IMR-90 (cell line): ENCODE measurements around the gene SAG. TPM values are rescaled to one million over a fixed set of nuclear protein-coding genes. Genes with fewer than 3 reads are reported as not detected.
A peak's percentile ranks its signal among the peaks of the same experiment; 100 is the strongest.

Source experiments
- ATAC-seq: fragments of 200-7000 bp; cut with Tn5 transposase; 2 replicates; pipeline ENCODE4 v1.9.1; 2020; ENCODE audit warnings: low read depth, mild to moderate bottlenecking, moderate library complexity
- BruUV-seq: library from RNA; stranded (reverse); fragments of 400-500 nt; replicated peaks from 2 replicates; lab custom pipeline; 2021; lab: Mats Ljungman, UMichigan
- CTCF ChIA-PET: fragments of 300-600 bp; formaldehyde crosslinking; extraction: SDS; loops from one replicate; lab custom pipeline; 2021; ENCODE audit warnings: antibody characterized with exemption; lab: Yijun Ruan, JAX
- POLR2A ChIA-PET: fragments of 300-600 bp; sonication (Branson Sonifier 250); formaldehyde crosslinking; loops from one replicate; lab custom pipeline; 2022; ENCODE audit warnings: antibody characterized with exemption; ENCODE audit not compliant: unreplicated experiment; lab: Charles Lee
- DNase-seq: peaks from one replicate; pipeline ENCODE4 v3.0.0; 2013
- H2AFZ ChIP-seq: replicated peaks from 2 replicates; pipeline ENCODE3; 2013; ENCODE audit warnings: low read length, mild to moderate bottlenecking; ENCODE audit not compliant: poor library complexity
- H2AK5ac ChIP-seq: 2 replicates; pipeline ENCODE4 v1.6.1; 2013; ENCODE audit warnings: low read depth, low read length, inconsistent platforms
- H2AK9ac ChIP-seq: replicated peaks from 2 replicates; pipeline ENCODE3; 2013; ENCODE audit warnings: mild to moderate bottlenecking, low read depth, low read length, moderate library complexity; ENCODE audit not compliant: poor library complexity
- H2BK120ac ChIP-seq: 2 replicates; pipeline ENCODE4 v1.6.1; 2013; ENCODE audit warnings: low read depth, low read length, inconsistent platforms
- H2BK15ac ChIP-seq: 3 replicates; pipeline ENCODE4 v1.6.1; 2013; ENCODE audit warnings: low read depth, low read length, inconsistent platforms
- H2BK20ac ChIP-seq: 2 replicates; pipeline ENCODE4 v1.6.1; 2013; ENCODE audit warnings: low read depth, mild to moderate bottlenecking, inconsistent platforms, low read length, moderate library complexity
- H2BK5ac ChIP-seq: 2 replicates; pipeline ENCODE4 v1.6.1; 2013; ENCODE audit warnings: mild to moderate bottlenecking, low read depth, low read length, inconsistent platforms; ENCODE audit not compliant: poor library complexity, severe bottlenecking
- H3K14ac ChIP-seq: replicated peaks from 2 replicates; pipeline ENCODE4 v1.6.1; 2013; ENCODE audit warnings: low read depth, low read length, inconsistent platforms
- H3K18ac ChIP-seq: 2 replicates; pipeline ENCODE4 v1.6.1; 2013; ENCODE audit warnings: low read depth, low read length, control low read depth
- H3K23ac ChIP-seq: 2 replicates; pipeline ENCODE4 v1.6.1; 2013; ENCODE audit warnings: low read depth, low read length, inconsistent platforms
- H3K27ac ChIP-seq: 2 replicates; pipeline ENCODE4 v1.5.1; 2013; ENCODE audit warnings: mild to moderate bottlenecking, control low read depth, low read length; ENCODE audit not compliant: insufficient read depth
- H3K27me3 ChIP-seq: 2 replicates; pipeline ENCODE4 v1.6.1; 2013; ENCODE audit warnings: low read length; ENCODE audit not compliant: control insufficient read depth, insufficient read depth
- H3K36me3 ChIP-seq: 2 replicates; pipeline ENCODE4 v1.6.1; 2013; ENCODE audit warnings: low read length, mixed read lengths; ENCODE audit not compliant: control insufficient read depth, insufficient read depth
- H3K4ac ChIP-seq: 2 replicates; pipeline ENCODE4 v1.6.1; 2013; ENCODE audit warnings: low read depth, low read length, inconsistent platforms
- H3K4me1 ChIP-seq: 2 replicates; pipeline ENCODE4 v1.6.1; 2013; ENCODE audit warnings: low read length, mixed read lengths; ENCODE audit not compliant: control insufficient read depth, insufficient read depth
- H3K4me2 ChIP-seq: 2 replicates; pipeline ENCODE4 v1.6.1; 2013; ENCODE audit warnings: low read depth, mild to moderate bottlenecking, control low read depth, low read length, moderate library complexity
- H3K4me3 ChIP-seq: 2 replicates; pipeline ENCODE4 v1.5.1; 2013; ENCODE audit warnings: low read depth, mild to moderate bottlenecking, control low read depth, low read length, moderate library complexity; ENCODE audit not compliant: insufficient read depth
- H3K56ac ChIP-seq: 2 replicates; pipeline ENCODE4 v1.6.1; 2013; ENCODE audit warnings: low read length, inconsistent platforms; ENCODE audit not compliant: insufficient read depth; ENCODE audit errors: extremely low read depth
- H3K79me1 ChIP-seq, 2 experiments: 2 replicates each; pipeline ENCODE4 v1.6.1; 2013; ENCODE audit warnings: low read length in 2 of 2, inconsistent platforms in 1 of 2, low read depth in 1 of 2
- H3K9ac ChIP-seq: 2 replicates; pipeline ENCODE4 v1.6.1; 2013; ENCODE audit warnings: low read depth, low read length, control low read depth
- H3K9me1 ChIP-seq: 2 replicates; pipeline ENCODE4 v1.6.1; 2013; ENCODE audit warnings: low read length, inconsistent platforms; ENCODE audit not compliant: insufficient read depth
- H3K9me3 ChIP-seq: 2 replicates; pipeline ENCODE4 v1.6.1; 2013; ENCODE audit warnings: low read length; ENCODE audit not compliant: control insufficient read depth, insufficient read depth
- H4K20me1 ChIP-seq: 2 replicates; pipeline ENCODE4 v1.6.1; 2013; ENCODE audit warnings: low read length, inconsistent platforms; ENCODE audit not compliant: insufficient read depth
- H4K5ac ChIP-seq: 2 replicates; pipeline ENCODE4 v1.6.1; 2013; ENCODE audit warnings: mild to moderate bottlenecking, low read depth, low read length, control low read depth
- H4K8ac ChIP-seq, 2 experiments: 2 replicates each; pipeline ENCODE4 v1.6.1; 2013; ENCODE audit warnings: low read depth in 2 of 2, low read length in 2 of 2, control low read depth in 1 of 2, inconsistent platforms in 1 of 2
- H4K91ac ChIP-seq: 2 replicates; pipeline ENCODE4 v1.6.1; 2013; ENCODE audit warnings: low read depth, low read length, inconsistent platforms; ENCODE audit not compliant: insufficient read depth
- CTCF ChIP-seq: conservative IDR thresholded peaks from 2 replicates; pipeline ENCODE4 v1.5.1; 2012; ENCODE audit warnings: mild to moderate bottlenecking, low read depth, low read length, improper control_type of control experiment
- ELK1 ChIP-seq: fragments of 150-350 bp; IDR thresholded peaks from 2 replicates; pipeline ENCODE4 v1.6.1; 2016; ENCODE audit warnings: low read depth, mild to moderate bottlenecking, low read length, moderate library complexity, borderline replicate concordance
- FOS ChIP-seq: fragments of 150-350 bp; IDR thresholded peaks from 2 replicates; pipeline ENCODE4 v1.6.1; 2016; ENCODE audit warnings: low read depth, low read length
- POLR2A ChIP-seq: IDR thresholded peaks from 2 replicates; pipeline ENCODE4 v1.6.1; 2012; ENCODE audit warnings: mild to moderate bottlenecking, low read depth, low read length
- WGBS, 2 experiments: methylation state at CpG; one replicate each; pipeline versions ENCODE4 v1.1.5 to v1.1.7; 2013; ENCODE audit warnings: missing lambda C conversion rate in 2 of 2; ENCODE audit not compliant: insufficient read length in 1 of 2; ENCODE audit errors: extremely low coverage in 2 of 2; 5-methylcytosine and 5-hydroxymethylcytosine counted together
- dilution Hi-C: fragments of 300-500 bp; cut with HindIII; formaldehyde crosslinking; loops from one replicate; pipeline ENCODE4 v1.14.3; 2018; ENCODE audit warnings: low sequenced_read_pairs; ENCODE audit not compliant: unreplicated experiment
- in situ Hi-C: fragments of 300-500 bp; cut with MboI; formaldehyde crosslinking; loops from 3 replicates; pipeline ENCODE4 v1.14.3; 2019; ENCODE audit warnings: low sequenced_read_pairs, inconsistent platforms, mixed read lengths
- intact Hi-C: fragments of 100-400 bp; cut with micrococcal nuclease; formaldehyde crosslinking; loops from 2 replicates; pipeline ENCODE4 v1.10.0; 2022
- polyA plus RNA-seq, 3 experiments: library from polyadenylated mRNA; depleted of rRNA; stranded (reverse); fragments of >200 nt; gene quantifications; 2 replicates each; pipeline ENCODE4 v1.2.3, GENCODE V29; 2012; ENCODE audit warnings: low replicate concordance in 1 of 3
- total RNA-seq: library from RNA; depleted of rRNA; stranded (reverse); fragments of >200 nt; gene quantifications from 2 replicates; pipeline ENCODE4 v1.2.3, GENCODE V29; 2012

SAG gene
- total and polyA plus RNA-seq, 2 of the 4 experiments (the other 2 are of a cell fraction) = not detected

- no peak for TF ChIP-seq ELK1
These were observed 47.5 kb downstream of the SAG start (continued) for GRCh38 chr2:233354971-233355574.

GRCh38 chr2:233355916-233356315 lies 48.3 kb downstream of the SAG start:
- POLR2A ChIA-PET = no interaction called here
- in situ Hi-C loops = no loop called here

More at GRCh38 chr2:233355916-233356315, 48.3 kb downstream of the SAG start:
- Histone ChIP-seq H2BK15ac (no peak overlapping the region), H4K8ac (no peak overlapping the region), H3K18ac (no peak overlapping the region), H3K79me1 (peaks cover 29 to 38% of the 10 kb centered on the region in 2 experiments), H3K56ac (no peak overlapping the region), H3K27me3 (no peaks in the 10 kb centered on the region), H2AK5ac (no peak overlapping the region), H2BK120ac (no peak overlapping the region), H3K27ac (no peak overlapping the region), H3K4me1 (peaks cover 7% of the 10 kb centered on the region), H2BK20ac (no peak overlapping the region), H3K9me1 (peaks cover 10% of the 10 kb centered on the region), H3K4ac (no peak overlapping the region), H4K91ac (no peak overlapping the region), H3K4me3 (no peak overlapping the region), H3K4me2 (no peak overlapping the region), H4K20me1 (peaks cover 14% of the 10 kb centered on the region), H3K36me3 (no peaks in the 10 kb centered on the region), H3K23ac (peak overlapping the region; percentile 72), H2AK9ac (no peak overlapping the region), H2AFZ (no peak overlapping the region), H2BK5ac (no peak overlapping the region), H3K9ac (no peak overlapping the region), H3K9me3 (no peaks in the 10 kb centered on the region), H3K14ac (no peak overlapping the region), H4K5ac (no peak overlapping the region)
- intact Hi-C loops = loop anchor here (2.0 kb wide), 1 partner anchor 31 kb away; no protein-coding TSS in a partner anchor
- ATAC-seq = no peak
- no peak for TF ChIP-seq FOS
- TF ChIP-seq POLR2A = no peak
- no peak for TF ChIP-seq CTCF
- no peak for DNase-seq
- WGBS, 2 experiments = 98% methylated on average over 8 of the region's 10 CpGs; no CpG with 5 or more reads in 1 of the 2 experiments
- CTCF ChIA-PET = interaction anchor here (1.2 kb wide), 1 partner anchor 51 kb away, joined by 3 read pairs; no protein-coding TSS in a partner anchor
- dilution Hi-C loops = no loop called here
- BruUV-seq = no TSS peak
